Activated T-helper 1 cell treated with anti-CD3 and anti-CD28 coated beads, Interleukin-12 subunit alpha, Interleukin-12 subunit beta, Interleukin-2, Interleukin-4 antibody, amounts not matched to agents 30 ng/mL and 10 ng/mL and 1 ng/mL, durations not matched to agents 14 hours and 24 hours and 36 hours (primary cell): Measurements from ENCODE around the gene GSTO2. TPM values are rescaled to one million over a fixed set of nuclear protein-coding genes. Genes with fewer than 3 reads are reported as not detected.

ENCODE experiments used
- DNase-seq: peaks from one replicate; pipeline ENCODE4 v3.0.0; 2021; ENCODE audit warnings: low spot score
- H3K27ac Mint-ChIP-seq: one replicate; pipeline ENCODE4 v1.8.0; 2021; ENCODE audit warnings: mild to moderate bottlenecking, mixed read lengths
- H3K27me3 Mint-ChIP-seq: one replicate; pipeline ENCODE4 v1.8.0; 2022; ENCODE audit warnings: mild to moderate bottlenecking, moderate library complexity, mixed read lengths; ENCODE audit not compliant: insufficient read depth
- H3K36me3 Mint-ChIP-seq: one replicate; pipeline ENCODE4 v1.8.0; 2021; ENCODE audit warnings: low read depth, mixed read lengths
- H3K4me1 Mint-ChIP-seq: one replicate; pipeline ENCODE4 v1.8.0; 2021; ENCODE audit warnings: low read depth, mixed read lengths
- H3K4me3 Mint-ChIP-seq: one replicate; pipeline ENCODE4 v1.8.0; 2021; ENCODE audit warnings: mild to moderate bottlenecking, moderate library complexity, mixed read lengths
- H3K9me3 Mint-ChIP-seq: one replicate; pipeline ENCODE4 v1.8.0; 2021; ENCODE audit warnings: mixed read lengths
- intact Hi-C: fragments of 100-400 bp; cut with micrococcal nuclease; formaldehyde crosslinking; loops from one replicate; pipeline ENCODE4 v1.15.1; 2024
- total RNA-seq: library from RNA; stranded (reverse); gene quantifications from 2 replicates; pipeline ENCODE4 v1.2.3, GENCODE V29; 2022

GSTO2 gene
- total RNA-seq, 1 donor from 2014 or later: 1.1 TPM

GRCh38 chr10:104321725-104322415 is 52.9 kb downstream of the GSTO2 start:
- no peak for DNase-seq
- no peaks in the 10 kb centered on the region for H3K27me3 Mint-ChIP-seq
- peaks cover 24% of the 10 kb centered on the region for H3K36me3 Mint-ChIP-seq
- H3K4me3 Mint-ChIP-seq: peak overlapping the region; percentile 57
- no peaks in the 10 kb centered on the region for H3K9me3 Mint-ChIP-seq
- intact Hi-C loops: no loop called here
- peak overlapping the region; percentile 78 for H3K27ac Mint-ChIP-seq
- H3K4me1 Mint-ChIP-seq: peaks cover 96% of the 10 kb centered on the region

- H3K4me1 Mint-ChIP-seq: peaks cover 96% of the 10 kb centered on the region
- H3K36me3 Mint-ChIP-seq: peaks cover 27% of the 10 kb centered on the region
- intact Hi-C loops: no loop called here
- H3K9me3 Mint-ChIP-seq: no peaks in the 10 kb centered on the region
- no peak for DNase-seq
- H3K27ac Mint-ChIP-seq: peak overlapping the region; percentile 78
- peak overlapping the region; percentile 57 for H3K4me3 Mint-ChIP-seq
- H3K27me3 Mint-ChIP-seq: no peaks in the 10 kb centered on the region
Observed at GRCh38 chr10:104322416-104322782, 53.4 kb downstream of the GSTO2 start.

- intact Hi-C loops: loop anchor here (1.0 kb wide), 1 partner anchor 15 kb away; no protein-coding TSS in a partner anchor
- peaks cover 96% of the 10 kb centered on the region for H3K4me1 Mint-ChIP-seq
- H3K9me3 Mint-ChIP-seq: no peaks in the 10 kb centered on the region
- no peak for DNase-seq
- peak overlapping the region; percentile 57 for H3K4me3 Mint-ChIP-seq
- no peaks in the 10 kb centered on the region for H3K27me3 Mint-ChIP-seq
- peaks cover 25% of the 10 kb centered on the region for H3K36me3 Mint-ChIP-seq
- H3K27ac Mint-ChIP-seq: peak overlapping the region; percentile 78
Observed at GRCh38 chr10:104323085-104323484, 54.1 kb downstream of the GSTO2 start.

GRCh38 chr10:104323760-104324201 is 54.8 kb downstream of the GSTO2 start:
- peak overlapping the region; percentile 91 for H3K27ac Mint-ChIP-seq
- H3K4me1 Mint-ChIP-seq: peaks cover 96% of the 10 kb centered on the region
- H3K4me3 Mint-ChIP-seq: peak overlapping the region; percentile 73

GRCh38 chr10:104324221-104324686 is 55.3 kb downstream of the GSTO2 start:
- H3K27ac Mint-ChIP-seq: peak overlapping the region; percentile 91
- no peaks in the 10 kb centered on the region for H3K27me3 Mint-ChIP-seq
- no peak for DNase-seq

More at GRCh38 chr10:104323760-104324201, 54.8 kb downstream of the GSTO2 start:
- Mint-ChIP-seq H3K36me3 (peaks cover 26% of the 10 kb centered on the region), H3K27me3 (no peaks in the 10 kb centered on the region), H3K9me3 (no peaks in the 10 kb centered on the region)
- DNase-seq: no peak
- intact Hi-C loops: loop anchor here (1.0 kb wide), 1 partner anchor 15 kb away; no protein-coding TSS in a partner anchor

GRCh38 chr10:104324931-104325330 is 55.9 kb downstream of the GSTO2 start:
- DNase-seq: no peak
- Mint-ChIP-seq H3K27ac (peak overlapping the region; percentile 59), H3K36me3 (peaks cover 26% of the 10 kb centered on the region), H3K9me3 (no peaks in the 10 kb centered on the region), H3K4me3 (peak overlapping the region; percentile 67), H3K4me1 (peaks cover 98% of the 10 kb centered on the region), H3K27me3 (no peaks in the 10 kb centered on the region)
- intact Hi-C loops: no loop called here

More at GRCh38 chr10:104324221-104324686, 55.3 kb downstream of the GSTO2 start:
- intact Hi-C loops: no loop called here
- Mint-ChIP-seq H3K4me1 (peaks cover 96% of the 10 kb centered on the region), H3K4me3 (peak overlapping the region; percentile 73), H3K9me3 (no peaks in the 10 kb centered on the region), H3K36me3 (peaks cover 26% of the 10 kb centered on the region)

GRCh38 chr10:104325436-104326435 is 56.8 kb downstream of the GSTO2 start:
- Mint-ChIP-seq H3K4me3 (peak overlapping the region; percentile 67), H3K9me3 (no peaks in the 10 kb centered on the region), H3K4me1 (peaks cover 98% of the 10 kb centered on the region), H3K27ac (peak overlapping the region; percentile 69), H3K27me3 (no peaks in the 10 kb centered on the region), H3K36me3 (peaks cover 27% of the 10 kb centered on the region)
- intact Hi-C loops: no loop called here
- no peak for DNase-seq

- no peak for DNase-seq
- Mint-ChIP-seq H3K4me1 (peaks cover 100% of the 10 kb centered on the region), H3K27ac (peak overlapping the region; percentile 93), H3K36me3 (peaks cover 36% of the 10 kb centered on the region), H3K4me3 (peak overlapping the region; percentile 68), H3K27me3 (no peaks in the 10 kb centered on the region), H3K9me3 (no peaks in the 10 kb centered on the region)
- intact Hi-C loops: no loop called here
Observed at GRCh38 chr10:104326991-104327610, 58.1 kb downstream of the GSTO2 start.

- H3K36me3 Mint-ChIP-seq: peaks cover 39% of the 10 kb centered on the region
- no peaks in the 10 kb centered on the region for H3K27me3 Mint-ChIP-seq
- H3K4me1 Mint-ChIP-seq: peaks cover 100% of the 10 kb centered on the region
- H3K4me3 Mint-ChIP-seq: peak overlapping the region; percentile 68
- peak overlapping the region; percentile 93 for H3K27ac Mint-ChIP-seq
- H3K9me3 Mint-ChIP-seq: no peaks in the 10 kb centered on the region
- no peak for DNase-seq
- intact Hi-C loops: loop anchor here (2.0 kb wide), 2 partner anchors 15 to 37 kb away; no protein-coding TSS in a partner anchor
Observed at GRCh38 chr10:104327745-104328645, 59.0 kb downstream of the GSTO2 start.

GRCh38 chr10:104328646-104328895 is 59.6 kb downstream of the GSTO2 start:
- Mint-ChIP-seq H3K9me3 (no peaks in the 10 kb centered on the region), H3K4me3 (peak overlapping the region; percentile 68), H3K4me1 (peaks cover 100% of the 10 kb centered on the region), H3K27ac (peak overlapping the region; percentile 93), H3K36me3 (peaks cover 41% of the 10 kb centered on the region), H3K27me3 (no peaks in the 10 kb centered on the region)
- no peak for DNase-seq
- intact Hi-C loops: loop anchor here (2.0 kb wide), 2 partner anchors 14 to 38 kb away; no protein-coding TSS in a partner anchor

- Mint-ChIP-seq H3K36me3 (peaks cover 36% of the 10 kb centered on the region), H3K27ac (peak overlapping the region; percentile 93), H3K4me3 (peak overlapping the region; percentile 68), H3K9me3 (no peaks in the 10 kb centered on the region), H3K27me3 (no peaks in the 10 kb centered on the region), H3K4me1 (peaks cover 100% of the 10 kb centered on the region)
- intact Hi-C loops: loop anchor here (1.0 to 2.0 kb wide), 7 partner anchors 9 to 208 kb away; partner anchors contain the start of genes CFAP58, GSTO2 and ITPRIP
- DNase-seq: peak; percentile 56
Observed at GRCh38 chr10:104328896-104329710, 60.1 kb downstream of the GSTO2 start.
